Measurements from ENCODE around the gene TOX3. TPM values are rescaled to one million over a fixed set of nuclear protein-coding genes. Genes with fewer than 3 reads are reported as not detected.

The TOX3 gene
- total RNA-seq, 1 donor from 2014 or later, result not detected

DNA sequence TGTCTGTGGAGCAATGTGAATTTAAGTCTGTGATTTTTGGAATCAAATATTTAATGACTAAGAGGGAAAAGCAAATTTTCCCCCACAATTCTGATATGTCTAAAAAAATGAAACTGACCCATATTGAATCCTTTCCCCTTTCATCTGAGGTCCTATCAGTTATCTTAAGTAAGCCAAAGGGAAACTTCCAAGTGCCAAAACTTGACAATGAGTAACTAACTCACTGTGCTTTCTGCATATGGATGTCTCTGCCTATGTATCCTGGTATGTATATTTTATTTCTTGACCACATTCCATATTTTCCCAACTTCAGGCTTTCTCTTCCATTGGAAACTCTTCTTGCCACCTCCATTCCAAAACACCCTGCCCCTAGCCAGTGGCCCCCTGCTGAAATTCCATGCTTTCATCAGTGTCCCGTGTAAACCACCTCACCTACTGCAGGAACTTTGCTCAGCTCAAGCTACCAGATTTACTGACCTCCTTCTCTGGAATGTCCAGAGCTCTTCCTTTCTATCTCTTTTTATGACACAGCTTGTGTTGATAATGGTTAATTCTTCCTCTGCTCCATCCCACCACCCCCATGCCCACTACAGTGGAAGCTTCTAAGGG is 59.0 kb downstream of the TOX3 start:
- DNase-seq, result no peak
- no peak for ATAC-seq (ENCODE audit: low read depth)
- intact Hi-C loops (cut with micrococcal nuclease), result no loop called here
- no peaks in the 10 kb centered on the region for H3K9me3 Mint-ChIP-seq
- no peak overlapping the region for H3K27ac Mint-ChIP-seq
- H3K4me1 Mint-ChIP-seq, result no peaks in the 10 kb centered on the region
- POLR2A ChIA-PET, result no interaction called here
- H3K36me3 Mint-ChIP-seq (ENCODE audit: low read depth), result no peaks in the 10 kb centered on the region
- no peaks in the 10 kb centered on the region for H3K27me3 Mint-ChIP-seq
- CTCF ChIA-PET, result no interaction called here
- TF ChIP-seq, protein P1, sequence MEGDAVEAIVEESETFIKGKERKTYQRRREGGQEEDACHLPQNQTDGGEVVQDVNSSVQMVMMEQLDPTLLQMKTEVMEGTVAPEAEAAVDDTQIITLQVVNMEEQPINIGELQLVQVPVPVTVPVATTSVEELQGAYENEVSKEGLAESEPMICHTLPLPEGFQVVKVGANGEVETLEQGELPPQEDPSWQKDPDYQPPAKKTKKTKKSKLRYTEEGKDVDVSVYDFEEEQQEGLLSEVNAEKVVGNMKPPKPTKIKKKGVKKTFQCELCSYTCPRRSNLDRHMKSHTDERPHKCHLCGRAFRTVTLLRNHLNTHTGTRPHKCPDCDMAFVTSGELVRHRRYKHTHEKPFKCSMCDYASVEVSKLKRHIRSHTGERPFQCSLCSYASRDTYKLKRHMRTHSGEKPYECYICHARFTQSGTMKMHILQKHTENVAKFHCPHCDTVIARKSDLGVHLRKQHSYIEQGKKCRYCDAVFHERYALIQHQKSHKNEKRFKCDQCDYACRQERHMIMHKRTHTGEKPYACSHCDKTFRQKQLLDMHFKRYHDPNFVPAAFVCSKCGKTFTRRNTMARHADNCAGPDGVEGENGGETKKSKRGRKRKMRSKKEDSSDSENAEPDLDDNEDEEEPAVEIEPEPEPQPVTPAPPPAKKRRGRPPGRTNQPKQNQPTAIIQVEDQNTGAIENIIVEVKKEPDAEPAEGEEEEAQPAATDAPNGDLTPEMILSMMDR (IDR thresholded peaks at IDR 0.05), result no peak
- no peak overlapping the region for H3K4me3 Mint-ChIP-seq

DNA sequence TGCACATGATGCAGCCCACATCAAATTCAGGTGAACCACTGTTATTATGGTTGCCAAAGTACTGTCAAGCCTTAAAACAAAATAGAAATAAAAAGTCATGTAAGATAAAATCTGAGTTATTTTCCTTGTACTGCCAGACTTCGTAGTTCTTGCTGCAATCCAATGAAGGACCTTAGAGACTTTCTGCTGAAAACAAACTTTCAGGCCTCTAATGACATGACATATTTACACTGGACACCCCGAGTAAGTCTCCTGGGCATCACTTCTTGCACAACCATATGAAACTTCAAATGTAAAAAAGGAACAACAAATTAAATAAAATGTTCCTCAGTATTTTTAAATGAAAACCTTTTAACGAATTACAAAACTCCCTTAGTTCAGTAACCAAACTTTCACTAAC is 66.7 kb downstream of the TOX3 start:
- TF ChIP-seq, protein P1 (IDR thresholded peaks at IDR 0.05), result no peak
- intact Hi-C loops (cut with micrococcal nuclease), result no loop called here
- DNase-seq (no peak), ATAC-seq (ENCODE audit: low read depth) (no peak)
- no peaks in the 10 kb centered on the region for H3K9me3 Mint-ChIP-seq
- no peak overlapping the region for H3K4me3 Mint-ChIP-seq
- H3K27me3 Mint-ChIP-seq, result no peaks in the 10 kb centered on the region
- H3K36me3 Mint-ChIP-seq (ENCODE audit: low read depth), result no peaks in the 10 kb centered on the region
- H3K4me1 Mint-ChIP-seq, result no peaks in the 10 kb centered on the region
- POLR2A ChIA-PET, result no interaction called here
- no peak overlapping the region for H3K27ac Mint-ChIP-seq
- CTCF ChIA-PET, result no interaction called here

DNA sequence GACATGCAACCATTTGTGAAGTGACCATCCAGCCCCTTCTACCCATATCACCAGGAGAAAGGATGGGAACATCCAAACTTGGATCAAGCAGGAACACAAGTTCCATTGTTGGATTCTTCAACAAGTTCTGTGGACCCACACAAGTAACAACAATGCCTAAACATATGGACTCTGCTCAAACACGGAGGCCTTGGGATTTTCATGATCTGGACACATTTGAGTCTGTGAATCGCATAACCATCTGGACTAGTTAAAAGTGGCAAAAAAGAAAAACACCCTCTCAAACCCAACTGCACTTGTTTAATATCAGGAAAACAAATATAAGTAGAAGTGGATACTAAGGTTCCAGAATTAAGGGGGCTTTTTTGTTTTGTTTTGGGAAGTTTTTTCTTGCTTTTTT is 70.8 kb downstream of the TOX3 start:
- ATAC-seq (ENCODE audit: low read depth) (no peak), DNase-seq (no peak)
- H3K36me3 Mint-ChIP-seq (ENCODE audit: low read depth), result no peaks in the 10 kb centered on the region
- no peaks in the 10 kb centered on the region for H3K27me3 Mint-ChIP-seq
- ChIA-PET POLR2A (no interaction called here), CTCF (no interaction called here)
- H3K4me3 Mint-ChIP-seq, result no peak overlapping the region
- TF ChIP-seq, protein P1 (IDR thresholded peaks at IDR 0.05), result no peak
- intact Hi-C loops (cut with micrococcal nuclease), result no loop called here
- no peaks in the 10 kb centered on the region for H3K9me3 Mint-ChIP-seq
- H3K4me1 Mint-ChIP-seq, result no peaks in the 10 kb centered on the region
- no peak overlapping the region for H3K27ac Mint-ChIP-seq

DNA sequence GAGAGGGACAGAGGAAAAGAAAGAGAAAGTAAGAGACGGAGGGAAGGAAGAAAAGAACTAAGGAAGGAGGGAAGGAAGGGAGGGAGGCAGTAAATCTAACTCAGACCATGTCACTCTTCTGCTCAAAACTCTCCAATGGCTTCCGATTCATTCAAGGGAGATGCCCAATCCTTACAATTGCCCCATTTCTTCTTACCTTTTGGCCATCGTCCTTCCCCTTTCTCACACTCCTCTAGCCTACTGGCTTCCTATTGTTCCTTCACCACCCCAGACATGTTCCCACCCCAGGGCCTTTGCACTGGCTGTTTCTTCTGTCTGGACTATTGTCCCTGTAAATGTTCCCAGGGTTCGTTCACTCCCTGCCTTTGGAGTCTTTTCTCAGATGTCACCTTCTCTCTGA is 72.3 kb downstream of the TOX3 start:
- ATAC-seq (ENCODE audit: low read depth) (no peak), DNase-seq (no peak)
- no peaks in the 10 kb centered on the region for H3K9me3 Mint-ChIP-seq
- no peaks in the 10 kb centered on the region for H3K27me3 Mint-ChIP-seq
- ChIA-PET POLR2A (no interaction called here), CTCF (no interaction called here)
- H3K36me3 Mint-ChIP-seq (ENCODE audit: low read depth), result no peaks in the 10 kb centered on the region
- H3K4me1 Mint-ChIP-seq, result no peaks in the 10 kb centered on the region
- intact Hi-C loops (cut with micrococcal nuclease), result no loop called here
- H3K4me3 Mint-ChIP-seq, result no peak overlapping the region
- TF ChIP-seq, protein P1 (IDR thresholded peaks at IDR 0.05), result no peak
- H3K27ac Mint-ChIP-seq, result peak overlapping the region; percentile 19

DNA sequence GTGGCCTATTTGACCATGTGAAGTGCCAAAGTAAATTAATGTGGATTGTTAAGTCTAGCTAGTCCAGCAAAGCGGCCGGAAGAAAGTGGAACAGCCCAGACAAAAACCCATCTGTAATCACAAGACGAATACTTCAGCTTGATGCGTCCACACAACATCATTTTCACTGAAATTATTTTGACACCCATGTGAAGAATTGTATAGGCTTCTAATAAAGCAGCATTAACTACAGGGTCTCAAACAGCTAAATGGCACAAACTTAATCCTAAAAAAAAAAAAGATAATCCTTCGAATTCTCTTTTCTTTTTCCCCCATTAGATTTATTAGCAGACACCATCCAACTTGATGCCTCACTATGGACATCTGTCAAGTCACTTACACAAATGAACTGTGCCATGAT is 73.8 kb downstream of the TOX3 start:
- ChIA-PET POLR2A (no interaction called here), CTCF (no interaction called here)
- TF ChIP-seq, protein P1 (IDR thresholded peaks at IDR 0.05), result no peak
- Mint-ChIP-seq H3K4me3 (no peak overlapping the region), H3K27me3 (no peaks in the 10 kb centered on the region), H3K36me3 (ENCODE audit: low read depth) (no peaks in the 10 kb centered on the region), H3K9me3 (no peaks in the 10 kb centered on the region), H3K4me1 (no peaks in the 10 kb centered on the region), H3K27ac (no peak overlapping the region)
- no peak for DNase-seq
- no peak for ATAC-seq (ENCODE audit: low read depth)
- intact Hi-C loops (cut with micrococcal nuclease), result no loop called here
